SU-DHL-6 (cell line): ENCODE measurements around the gene TTL.

ENCODE experiments used
- H2AFZ ChIP-seq: fragments of 200-600 bp; sonication (generic); 2 replicates; pipeline ENCODE4 v1.6.1; 2014; ENCODE audit warnings: low read depth, mild to moderate bottlenecking, moderate library complexity, mixed read lengths, antibody characterized with exemption, low read length; ENCODE audit not compliant: severe bottlenecking
- H3F3A ChIP-seq: fragments of 200-600 bp; shearing (Covaris generic); 2 replicates; pipeline ENCODE4 v1.6.0; 2016; ENCODE audit warnings: antibody characterized with exemption, mild to moderate bottlenecking; ENCODE audit not compliant: insufficient read depth
- H3K27ac ChIP-seq: fragments of 200-600 bp; sonication (generic); 2 replicates; pipeline ENCODE4 v1.5.1; 2016; ENCODE audit warnings: low read depth, mild to moderate bottlenecking, low read length, moderate library complexity, mixed read lengths
- H3K27me3 ChIP-seq: fragments of 200-600 bp; sonication (generic), shearing (Covaris generic); 2 replicates; pipeline ENCODE4 v1.6.0; 2014; ENCODE audit warnings: mild to moderate bottlenecking, low read length
- H3K36me3 ChIP-seq: fragments of 200-600 bp; sonication (generic); 2 replicates; pipeline ENCODE4 v1.6.1; 2014; ENCODE audit warnings: mild to moderate bottlenecking, low read length, mixed read lengths
- H3K4me2 ChIP-seq: fragments of 300-600, 200-600 bp; shearing (Covaris generic), sonication (generic); 2 replicates; pipeline ENCODE4 v1.6.0; 2014; ENCODE audit warnings: low read length, low read depth, mild to moderate bottlenecking; ENCODE audit not compliant: poor library complexity, severe bottlenecking
- H3K4me3 ChIP-seq: fragments of 200-600 bp; sonication (generic); 2 replicates; pipeline ENCODE4 v1.5.1; 2014; ENCODE audit warnings: antibody characterized with exemption, low read length, mild to moderate bottlenecking, mixed read lengths; ENCODE audit not compliant: insufficient read depth, poor library complexity, severe bottlenecking
- H3K79me2 ChIP-seq: fragments of 200-600 bp; sonication (generic); 2 replicates; pipeline ENCODE4 v1.6.1; 2014; ENCODE audit warnings: mild to moderate bottlenecking, low read length, moderate library complexity; ENCODE audit not compliant: insufficient read depth
- H3K9ac ChIP-seq: fragments of 200-600 bp; sonication (generic); 2 replicates; pipeline ENCODE4 v1.7.0; 2014; ENCODE audit warnings: mild to moderate bottlenecking, low read length
- H3K9me2 ChIP-seq: fragments of 200-600 bp; sonication (generic); replicated peaks from 2 replicates; pipeline ENCODE4 v1.6.1; 2014; ENCODE audit warnings: low read length; ENCODE audit not compliant: insufficient read depth
- H3K9me3 ChIP-seq: fragments of 200-600 bp; sonication (generic); 2 replicates; pipeline ENCODE4 v1.6.1; 2014; ENCODE audit warnings: low read length, mixed read lengths; ENCODE audit not compliant: insufficient read depth
- H4K20me1 ChIP-seq: fragments of 200-600 bp; sonication (generic); 2 replicates; pipeline ENCODE4 v1.6.1; 2014; ENCODE audit warnings: low read depth, mild to moderate bottlenecking, antibody characterized with exemption, low read length, moderate library complexity, mixed read lengths
- CTCF ChIP-seq: fragments of 200-600 bp; sonication (generic); IDR thresholded peaks from one replicate; pipeline ENCODE4 v1.5.1; 2017; ENCODE audit warnings: antibody characterized with exemption, mild to moderate bottlenecking, low read length, moderate library complexity; ENCODE audit not compliant: insufficient read depth, poor library complexity, severe bottlenecking
- EZH2phosphoT487 ChIP-seq: fragments of 200-600 bp; sonication (generic), shearing (Covaris generic); conservative IDR thresholded peaks from 2 replicates; pipeline ENCODE4 v1.6.1; 2018; ENCODE audit warnings: mild to moderate bottlenecking, antibody characterized with exemption, low read length, moderate library complexity, mixed read lengths

Gene TTL

GRCh38 chr2:112483042-112483473 is 1.1 kb downstream of the TTL start:
- Histone ChIP-seq H3K9ac (peak overlapping the region; percentile 97), H3K9me3 (no peaks in the 10 kb centered on the region), H3K36me3 (peaks cover 3% of the 10 kb centered on the region; the same call in 1 of the 2 replicates), H3K79me2 (peaks cover 57% of the 10 kb centered on the region), H3K27me3 (no peaks in the 10 kb centered on the region), H3K4me2 (peak overlapping the region; percentile 64), H3F3A (no peaks in the 10 kb centered on the region), H3K27ac (peak overlapping the region; percentile 63; the same call in 1 of the 2 replicates), H3K9me2 (no peaks in the 10 kb centered on the region), H3K4me3 (peak overlapping the region; percentile 100), H4K20me1 (no peaks in the 10 kb centered on the region), H2AFZ (peak overlapping the region; percentile 88)
- TF ChIP-seq EZH2phosphoT487 = no peak
- TF ChIP-seq CTCF = no peak

- TF ChIP-seq EZH2phosphoT487 = no peak
- no peak for TF ChIP-seq CTCF
- no peaks in the 10 kb centered on the region for H3F3A ChIP-seq
- no peak overlapping the region for H3K9ac ChIP-seq
- H3K9me3 ChIP-seq = no peaks in the 10 kb centered on the region
- no peaks in the 10 kb centered on the region for H3K27me3 ChIP-seq
- H4K20me1 ChIP-seq = no peaks in the 10 kb centered on the region
- no peaks in the 10 kb centered on the region for H3K9me2 ChIP-seq
- H3K4me3 ChIP-seq = no peak overlapping the region
- H3K27ac ChIP-seq = no peak overlapping the region
- no peak overlapping the region for H2AFZ ChIP-seq
- peak overlapping the region; percentile 64 for H3K4me2 ChIP-seq
- H3K79me2 ChIP-seq = peaks cover 60% of the 10 kb centered on the region
- peaks cover 3% of the 10 kb centered on the region; the same call in 1 of the 2 replicates for H3K36me3 ChIP-seq
Observed at GRCh38 chr2:112483831-112484230, 1.9 kb downstream of the TTL start.

GRCh38 chr2:112485849-112486248 is 3.9 kb downstream of the TTL start:
- Histone ChIP-seq H3K4me3 (no peak overlapping the region), H3K9ac (no peak overlapping the region), H3K4me2 (no peak overlapping the region), H3K9me2 (no peaks in the 10 kb centered on the region), H3F3A (peaks cover 4% of the 10 kb centered on the region; the same call in 1 of the 2 replicates), H3K9me3 (no peaks in the 10 kb centered on the region), H3K36me3 (peaks cover 8% of the 10 kb centered on the region; the same call in 1 of the 2 replicates), H3K79me2 (peaks cover 69% of the 10 kb centered on the region), H2AFZ (no peak overlapping the region), H3K27ac (no peak overlapping the region), H4K20me1 (no peaks in the 10 kb centered on the region), H3K27me3 (no peaks in the 10 kb centered on the region)
- TF ChIP-seq EZH2phosphoT487 (no peak), CTCF (no peak)
